Lower lobe of right lung (tissue), 2 donors: ENCODE results near the gene LAMA4. TPM values are rescaled to one million over a fixed set of nuclear protein-coding genes. Genes with fewer than 3 reads are reported as not detected.
A peak's percentile ranks its signal among the peaks of the same experiment; 100 is the strongest.

Experiments
- ATAC-seq, 2 donors: fragments of 200-7000 bp; cut with Tn5 transposase; one replicate each; pipeline ENCODE4 v1.9.1; 2020 to 2022; ENCODE audit warnings: mild to moderate bottlenecking in 2 of 2, moderate library complexity in 2 of 2
- DNase-seq: peaks from one replicate; pipeline ENCODE4 v3.0.0-alpha.2; 2020
- H3K27ac ChIP-seq: fragments of 200-600 bp; one replicate; pipeline ENCODE4 v1.8.0; 2022
- H3K27me3 ChIP-seq: fragments of 200-600 bp; one replicate; pipeline ENCODE4 v1.8.0; 2022; ENCODE audit warnings: low read depth
- H3K36me3 ChIP-seq: fragments of 200-600 bp; one replicate; pipeline ENCODE4 v1.8.0; 2022; ENCODE audit warnings: mild to moderate bottlenecking
- H3K4me1 ChIP-seq: fragments of 200-600 bp; one replicate; pipeline ENCODE4 v1.8.0; 2022
- H3K4me3 ChIP-seq: fragments of 200-600 bp; one replicate; pipeline ENCODE4 v1.8.0; 2022; ENCODE audit warnings: mild to moderate bottlenecking
- H3K9me3 ChIP-seq: fragments of 200-600 bp; one replicate; pipeline ENCODE4 v1.8.0; 2022
- intact Hi-C: fragments of 100-400 bp; cut with DNase I; formaldehyde crosslinking; loops from one replicate; pipeline ENCODE4 v1.11.0; 2022
- total RNA-seq: library from RNA; stranded (reverse); fragmentation: NEBNext Ultra II Directional; extraction: Animal tissue kit (Norgen Biotek cat#: 25700); gene quantifications from one replicate; pipeline ENCODE4 v1.2.1, GENCODE V29; 2021
- TF ChIP-seq, protein P1 (sequence below): fragments of 200-600 bp; IDR thresholded peaks from one replicate; pipeline ENCODE4 v1.8.0; 2022; ENCODE audit warnings: antibody characterized with exemption, mild to moderate bottlenecking
- donor health status: DM: no; HTN: yes; CAD: no; lungs with severe emphysema.

Gene LAMA4
- total RNA-seq, 1 donor from 2014 or later, result 91.2 TPM

DNA sequence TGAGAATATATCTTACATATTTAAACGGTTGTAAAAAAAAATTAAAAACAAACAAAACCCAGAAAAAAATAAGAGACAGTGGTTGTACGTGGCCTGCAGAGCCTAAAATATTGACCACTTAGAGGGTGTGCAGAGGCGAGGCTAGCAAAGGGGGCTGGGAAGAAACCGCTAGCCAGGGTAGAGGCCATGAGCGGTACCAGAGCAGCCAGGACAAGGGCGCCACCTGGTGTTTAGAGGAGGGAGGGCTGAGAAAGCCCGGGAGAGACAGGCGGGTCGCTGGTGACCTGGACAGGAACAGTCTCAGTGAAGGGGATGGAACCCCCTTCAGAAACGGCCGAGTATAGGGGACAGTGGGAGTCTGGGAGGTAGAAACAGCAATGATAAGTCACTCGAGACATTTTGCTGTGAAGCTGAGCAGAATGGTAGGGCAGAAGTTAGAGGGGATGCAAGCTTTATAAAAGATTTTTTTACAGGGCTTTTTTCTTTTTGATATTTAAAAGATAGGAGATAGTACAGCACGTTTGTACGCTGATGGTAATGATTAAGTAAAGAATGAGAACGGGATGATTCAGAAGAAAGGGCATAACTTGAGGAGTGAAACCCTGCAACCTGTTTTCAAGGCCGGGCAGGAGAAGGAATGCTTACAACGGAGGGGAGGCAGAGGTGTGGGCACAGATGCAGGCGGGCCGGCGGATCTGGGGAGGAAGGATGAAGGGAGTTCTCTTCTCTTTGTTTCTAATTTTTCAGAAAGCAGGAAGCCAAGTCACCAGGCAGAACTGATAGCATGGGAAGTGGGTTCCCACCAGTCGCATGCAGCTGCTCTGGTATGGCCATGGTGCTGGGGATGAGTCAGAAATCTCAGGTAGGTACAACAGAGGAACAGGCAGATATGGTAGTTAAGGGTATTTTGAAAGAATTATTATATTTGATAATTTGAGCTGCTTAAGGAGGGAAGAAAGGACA, 90.8 kb downstream of the LAMA4 start:
- peaks cover 5% of the 10 kb centered on the region for H3K4me1 ChIP-seq
- DNase-seq (peak; percentile 76), ATAC-seq (peak; percentile 94)
- peak overlapping the region; percentile 2 for H3K27ac ChIP-seq
- no peaks in the 10 kb centered on the region for H3K27me3 ChIP-seq
- TF ChIP-seq, protein P1, sequence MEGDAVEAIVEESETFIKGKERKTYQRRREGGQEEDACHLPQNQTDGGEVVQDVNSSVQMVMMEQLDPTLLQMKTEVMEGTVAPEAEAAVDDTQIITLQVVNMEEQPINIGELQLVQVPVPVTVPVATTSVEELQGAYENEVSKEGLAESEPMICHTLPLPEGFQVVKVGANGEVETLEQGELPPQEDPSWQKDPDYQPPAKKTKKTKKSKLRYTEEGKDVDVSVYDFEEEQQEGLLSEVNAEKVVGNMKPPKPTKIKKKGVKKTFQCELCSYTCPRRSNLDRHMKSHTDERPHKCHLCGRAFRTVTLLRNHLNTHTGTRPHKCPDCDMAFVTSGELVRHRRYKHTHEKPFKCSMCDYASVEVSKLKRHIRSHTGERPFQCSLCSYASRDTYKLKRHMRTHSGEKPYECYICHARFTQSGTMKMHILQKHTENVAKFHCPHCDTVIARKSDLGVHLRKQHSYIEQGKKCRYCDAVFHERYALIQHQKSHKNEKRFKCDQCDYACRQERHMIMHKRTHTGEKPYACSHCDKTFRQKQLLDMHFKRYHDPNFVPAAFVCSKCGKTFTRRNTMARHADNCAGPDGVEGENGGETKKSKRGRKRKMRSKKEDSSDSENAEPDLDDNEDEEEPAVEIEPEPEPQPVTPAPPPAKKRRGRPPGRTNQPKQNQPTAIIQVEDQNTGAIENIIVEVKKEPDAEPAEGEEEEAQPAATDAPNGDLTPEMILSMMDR, result peak; percentile 82
- no peak overlapping the region for H3K4me3 ChIP-seq
- intact Hi-C loops, result no loop called here
- peaks cover 49% of the 10 kb centered on the region for H3K36me3 ChIP-seq
- no peaks in the 10 kb centered on the region for H3K9me3 ChIP-seq

DNA sequence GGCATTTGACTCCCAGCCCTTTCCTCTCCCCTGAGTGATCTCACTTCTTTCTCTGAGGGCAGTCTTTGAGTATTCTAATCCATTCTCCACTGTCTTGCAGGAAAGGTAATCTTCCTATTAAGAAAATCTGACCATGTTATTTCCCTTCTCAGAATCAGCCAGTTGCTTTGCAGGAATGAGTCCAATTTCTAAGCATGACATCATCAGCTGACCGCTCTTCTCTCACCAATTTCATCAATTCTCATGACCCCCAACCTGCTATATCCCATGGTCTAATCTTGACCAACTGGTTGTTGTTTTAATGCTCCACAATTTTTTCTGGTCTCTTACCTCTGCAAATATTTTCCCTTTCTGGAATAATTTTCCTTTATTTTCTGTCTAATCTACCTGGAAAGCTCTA, 93.6 kb downstream of the LAMA4 start:
- H3K36me3 ChIP-seq, result peaks cover 43% of the 10 kb centered on the region
- no peaks in the 10 kb centered on the region for H3K9me3 ChIP-seq
- DNase-seq (no peak), ATAC-seq (no peak)
- intact Hi-C loops, result no loop called here
- TF ChIP-seq, protein P1, result no peak
- H3K4me3 ChIP-seq, result no peak overlapping the region
- H3K4me1 ChIP-seq, result peaks cover 14% of the 10 kb centered on the region
- no peak overlapping the region for H3K27ac ChIP-seq
- H3K27me3 ChIP-seq, result no peaks in the 10 kb centered on the region

DNA sequence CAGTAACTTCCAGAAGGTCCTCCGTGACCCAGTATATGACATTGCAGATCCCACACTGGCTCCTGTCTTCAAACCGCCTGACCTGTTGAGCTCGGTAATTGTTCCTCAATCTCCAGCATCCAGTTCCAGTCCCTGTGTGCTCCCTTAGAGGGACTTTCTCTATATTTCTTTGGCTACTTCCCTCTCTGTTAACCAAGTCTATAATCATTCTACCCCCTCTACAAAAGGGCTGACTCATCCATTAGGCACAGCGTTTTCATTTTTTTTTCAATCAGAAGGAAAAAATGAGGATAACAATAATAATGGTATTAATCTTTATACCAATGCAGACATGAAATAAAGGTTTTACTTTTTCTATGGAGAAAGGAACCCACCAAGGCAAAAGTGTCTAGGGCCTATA, 97.7 kb downstream of the LAMA4 start:
- Histone ChIP-seq H3K4me1 (peaks cover 9% of the 10 kb centered on the region), H3K9me3 (no peaks in the 10 kb centered on the region), H3K4me3 (no peak overlapping the region), H3K36me3 (peaks cover 14% of the 10 kb centered on the region), H3K27ac (peak overlapping the region; percentile 50), H3K27me3 (no peaks in the 10 kb centered on the region)
- no peak for DNase-seq
- intact Hi-C loops, result no loop called here
- ATAC-seq, result no peak
- TF ChIP-seq, protein P1, result no peak

DNA sequence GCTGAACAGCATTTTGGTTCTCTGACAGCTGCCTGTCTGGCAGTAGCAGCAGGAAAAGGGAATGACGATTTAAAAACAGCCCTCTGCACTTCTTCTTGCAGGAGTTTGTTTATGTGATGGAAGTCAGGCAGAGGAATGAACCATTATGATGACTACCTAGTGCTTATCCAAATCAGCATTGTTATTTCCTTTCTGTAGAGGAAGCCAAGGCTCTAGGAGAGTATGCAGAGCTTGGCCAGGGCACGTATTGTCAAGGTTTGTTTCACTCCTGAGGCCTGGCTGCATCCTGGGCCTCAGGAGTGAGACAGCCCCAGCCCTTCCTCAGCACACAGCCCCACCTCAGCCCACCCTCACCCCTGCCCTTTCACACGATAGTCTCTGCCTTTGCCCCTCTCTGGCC, 98.5 kb downstream of the LAMA4 start:
- TF ChIP-seq, protein P1, result no peak
- ATAC-seq, result peak; percentile 32 to 56
- Histone ChIP-seq H3K4me3 (no peak overlapping the region), H3K27me3 (no peaks in the 10 kb centered on the region), H3K27ac (peak overlapping the region; percentile 50), H3K36me3 (peaks cover 11% of the 10 kb centered on the region), H3K4me1 (peaks cover 9% of the 10 kb centered on the region), H3K9me3 (no peaks in the 10 kb centered on the region)
- intact Hi-C loops, result no loop called here
- DNase-seq, result no peak

DNA sequence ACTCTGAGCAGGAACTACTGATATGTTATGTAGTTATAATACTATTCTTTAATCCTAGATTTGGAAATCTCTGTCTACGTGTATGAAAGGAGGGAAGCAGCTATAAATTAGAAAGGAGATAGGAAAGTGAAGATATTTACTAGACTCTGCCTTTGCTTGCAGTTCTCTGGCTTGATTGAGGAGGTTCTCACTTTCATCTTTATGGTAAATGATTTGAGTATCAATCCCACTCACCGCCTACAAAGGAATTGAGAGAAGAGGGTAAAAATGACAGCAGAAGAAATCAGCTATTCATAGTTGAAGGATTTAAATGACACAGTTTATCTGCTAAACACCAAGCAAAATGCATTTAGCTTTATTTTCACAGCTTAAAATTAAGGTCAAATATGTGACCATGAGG, 99.7 kb downstream of the LAMA4 start:
- Histone ChIP-seq H3K36me3 (peaks cover 13% of the 10 kb centered on the region), H3K9me3 (no peaks in the 10 kb centered on the region), H3K4me1 (peaks cover 9% of the 10 kb centered on the region), H3K27ac (peak overlapping the region; percentile 50), H3K27me3 (no peaks in the 10 kb centered on the region), H3K4me3 (no peak overlapping the region)
- intact Hi-C loops, result no loop called here
- no peak for DNase-seq
- no peak for ATAC-seq
- TF ChIP-seq, protein P1, result no peak
